NCI-H226 (cell line): ENCODE results near the gene SLC6A7.
"Not testable (repeated sequence)": the region's sequence is repeated elsewhere in the genome, so short reads cannot be mapped to it uniquely, and the experiment has no call there.

ENCODE experiments used
- DNase-seq: peaks from one replicate; pipeline ENCODE4 v3.0.0-alpha.2; 2015

The SLC6A7 gene

DNA sequence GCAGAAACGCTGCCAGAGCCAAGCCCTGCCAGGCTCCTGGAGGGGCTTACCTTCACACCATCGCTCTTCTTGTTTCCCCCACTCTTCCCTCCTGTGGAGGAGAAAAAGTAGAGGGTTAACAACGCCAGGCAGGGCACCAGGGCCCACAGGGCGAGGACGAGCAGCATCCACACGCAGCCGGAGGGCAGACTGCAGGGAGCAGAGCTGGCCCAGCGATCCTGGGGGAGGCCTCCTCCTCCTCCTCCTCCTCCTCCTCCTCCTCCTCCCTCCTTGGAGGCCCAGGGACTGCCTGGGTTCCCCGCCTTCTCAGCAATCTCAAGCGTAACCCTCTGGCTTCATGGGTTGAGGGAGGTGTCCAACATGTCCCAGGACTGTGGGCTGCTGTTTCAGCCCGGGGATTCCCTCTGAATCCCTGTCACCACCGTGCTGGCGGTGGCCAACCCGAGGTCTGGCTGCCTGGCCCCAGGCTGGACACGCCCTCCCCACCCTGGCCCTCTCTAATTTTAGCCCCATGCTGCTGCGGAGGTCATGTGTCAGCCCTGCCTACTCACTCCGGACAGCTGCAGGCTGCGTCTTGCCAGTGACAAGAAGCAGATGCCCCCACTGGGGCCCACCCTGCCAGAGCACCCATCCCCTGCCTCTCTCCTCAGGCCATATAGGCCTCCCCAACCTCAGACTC lies 55.4 kb downstream of the SLC6A7 start:
- no peak for DNase-seq

DNA sequence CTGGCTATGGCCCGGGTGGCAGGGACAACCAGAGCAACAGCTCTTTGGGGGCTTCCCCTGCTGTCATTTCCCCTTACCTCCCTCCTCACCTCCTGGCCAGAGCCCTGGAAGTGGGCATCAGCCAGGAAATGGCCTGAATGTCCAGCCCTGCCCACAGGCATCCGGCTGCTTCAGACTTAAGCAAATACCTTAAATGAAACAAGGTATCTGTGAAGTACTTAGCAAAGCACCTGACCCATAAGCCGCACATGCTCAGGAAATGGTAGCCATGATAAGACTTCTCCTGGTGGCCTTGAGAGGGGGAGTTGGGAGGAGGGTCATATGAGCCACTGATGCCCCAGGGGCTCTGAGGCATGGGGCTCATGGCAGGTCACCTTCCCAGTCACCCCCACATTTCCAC lies 55.9 kb downstream of the SLC6A7 start:
- DNase-seq: no peak

DNA sequence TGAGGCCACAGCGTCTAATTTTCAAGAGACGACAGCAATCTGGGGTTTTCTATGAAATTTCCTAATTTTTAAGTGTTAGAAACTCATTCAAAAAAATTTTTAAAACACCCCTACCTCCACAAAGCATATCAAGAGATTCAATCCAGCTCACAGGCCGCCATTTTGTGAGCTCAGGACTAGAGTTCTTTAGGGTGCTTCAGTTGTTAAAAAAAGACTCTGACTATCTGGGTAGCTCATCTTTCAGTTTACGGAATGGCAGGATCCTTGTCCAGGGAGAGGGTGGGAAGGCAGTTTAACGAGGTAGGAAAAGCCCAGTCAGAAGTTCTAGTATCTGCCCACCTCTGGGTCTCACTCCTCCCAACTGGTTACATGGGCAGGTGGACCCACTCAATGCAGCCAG lies 56.6 kb downstream of the SLC6A7 start:
- DNase-seq: no peak

DNA sequence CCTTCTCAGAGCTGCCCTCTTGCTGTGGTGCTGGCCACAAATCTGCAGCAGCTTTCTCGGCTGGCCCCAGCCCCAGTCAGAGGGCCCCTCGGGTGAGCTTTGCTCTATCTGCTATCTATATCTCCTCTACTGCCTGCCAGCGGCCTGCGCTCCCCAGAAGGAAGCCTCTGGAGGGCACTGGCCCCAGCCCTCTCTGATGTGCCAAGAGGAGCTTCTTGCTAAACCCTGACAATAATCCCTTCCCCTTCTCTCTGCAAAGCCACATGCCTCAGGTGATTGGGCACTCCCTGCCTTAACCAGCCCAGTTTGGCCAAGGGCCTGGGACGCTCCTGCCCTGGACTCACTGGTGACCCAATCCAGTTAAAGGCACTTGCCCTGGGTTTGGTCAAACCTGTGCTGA lies 57.0 kb downstream of the SLC6A7 start:
- no peak for DNase-seq

DNA sequence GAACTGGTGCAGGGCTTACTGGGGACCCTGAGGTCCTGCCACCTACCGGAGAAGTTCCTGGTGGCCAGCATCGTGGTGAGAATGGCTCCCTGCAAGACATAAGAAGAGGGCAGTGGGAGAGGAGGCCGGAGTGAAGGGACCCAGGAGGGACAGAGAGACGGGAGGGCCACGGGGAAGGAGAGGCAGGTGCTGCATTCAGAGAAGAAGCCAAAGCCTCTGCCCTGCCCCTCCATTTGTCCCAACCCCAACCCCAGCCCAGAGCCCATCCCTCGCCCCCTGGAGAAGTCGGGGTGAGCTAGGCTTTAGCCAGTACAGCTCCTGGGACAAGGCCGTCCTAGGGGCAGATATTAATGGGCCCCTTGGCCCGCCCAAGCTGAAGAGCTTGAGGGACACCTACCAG lies 57.9 kb downstream of the SLC6A7 start:
- DNase-seq: no peak

DNA sequence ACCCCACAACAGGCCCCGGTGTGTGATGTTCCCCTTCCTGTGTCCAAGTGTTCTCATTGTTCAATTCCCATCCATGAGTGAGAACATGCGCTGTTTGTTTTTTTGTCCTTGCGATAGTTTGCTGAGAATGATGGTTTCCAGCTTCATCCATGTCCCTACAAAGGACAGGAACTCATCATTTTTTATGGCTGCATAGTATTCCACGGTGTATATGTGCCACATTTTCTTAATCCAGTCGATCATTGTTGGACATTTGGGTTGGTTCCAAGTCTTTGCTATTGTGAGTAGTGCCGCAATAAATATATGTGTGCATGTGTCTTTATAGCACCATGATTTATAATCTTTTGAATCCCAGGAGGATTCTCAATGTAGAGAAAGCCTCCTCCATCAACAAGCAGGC lies 58.6 kb downstream of the SLC6A7 start:
- DNase-seq: not testable (repeated sequence)

DNA sequence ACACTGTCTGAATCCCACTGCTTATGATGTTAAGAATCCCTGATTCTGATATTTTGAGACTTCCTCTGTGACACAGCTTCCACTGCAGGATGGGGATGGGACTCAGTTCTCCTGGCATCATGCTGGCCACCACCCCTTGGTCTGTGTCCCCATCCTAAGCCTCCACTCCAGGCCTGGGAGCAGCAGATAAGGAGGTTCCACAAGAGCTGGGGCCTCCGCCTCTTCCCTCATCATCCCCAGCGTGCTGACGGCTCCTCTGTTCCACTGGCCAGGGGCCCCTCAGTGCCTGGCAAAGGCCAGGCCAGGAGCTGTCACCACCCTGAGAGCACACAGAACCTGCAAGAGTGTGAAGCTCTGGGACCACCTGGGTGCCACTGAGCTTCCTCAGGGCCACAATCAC lies 59.1 kb downstream of the SLC6A7 start:
- DNase-seq: no peak

DNA sequence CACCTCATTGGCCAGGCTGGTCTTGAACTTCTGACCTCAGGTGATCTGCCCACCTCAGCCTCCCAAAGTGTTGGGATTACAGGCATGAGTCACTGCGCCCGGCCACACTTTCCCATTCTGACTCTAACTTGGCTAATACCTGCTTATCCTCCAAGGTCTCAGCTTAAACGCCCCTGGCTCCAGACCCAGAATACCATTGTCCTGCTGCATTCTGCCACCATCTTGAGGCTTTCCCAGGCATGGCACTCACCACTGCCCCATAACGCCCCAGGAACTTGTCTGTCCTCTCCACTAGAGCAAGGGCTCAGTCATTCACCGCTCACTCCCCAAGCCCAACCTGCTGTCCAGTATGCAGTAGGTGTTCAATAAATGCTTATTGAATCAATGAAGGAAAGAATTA lies 59.9 kb downstream of the SLC6A7 start:
- DNase-seq: no peak

DNA sequence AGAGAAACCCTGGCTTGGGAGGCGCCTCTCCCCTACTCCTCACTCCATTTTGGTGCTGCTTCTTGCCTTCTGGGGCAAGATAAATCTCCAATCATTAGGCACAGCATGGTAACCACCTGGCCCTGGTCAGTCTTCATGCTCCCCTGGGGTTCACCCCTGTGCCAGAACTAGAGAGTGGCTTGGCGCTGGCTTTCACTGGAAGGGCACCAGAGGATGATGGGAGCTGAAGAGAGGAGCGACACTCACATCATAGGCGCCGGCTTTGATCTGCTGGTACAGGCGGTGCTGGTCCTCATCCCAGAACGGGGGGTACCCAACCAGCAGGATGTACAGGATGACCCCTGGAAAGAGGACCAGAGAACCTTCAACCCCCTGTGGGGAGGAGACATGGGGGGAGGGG lies 61.6 kb downstream of the SLC6A7 start:
- DNase-seq: no peak

DNA sequence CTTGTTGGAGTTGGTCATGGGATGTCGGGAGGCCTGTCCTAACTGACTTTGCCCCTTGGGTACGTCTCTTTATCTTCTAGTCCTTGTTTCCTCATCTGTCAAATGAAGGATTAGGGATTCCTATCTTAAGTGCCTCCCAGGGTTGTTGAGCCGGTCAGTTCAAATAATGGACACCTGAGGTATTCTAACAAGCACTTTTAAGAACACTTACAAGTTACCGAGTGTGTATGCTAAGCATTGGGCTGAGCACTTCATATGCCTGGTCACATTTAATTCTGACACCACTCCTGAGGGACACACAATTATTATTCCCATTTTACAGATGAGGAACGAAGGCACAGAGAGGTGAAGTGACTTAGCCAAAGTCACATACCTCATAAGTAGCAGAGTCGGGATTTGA lies 62.6 kb downstream of the SLC6A7 start:
- DNase-seq: no peak

DNA sequence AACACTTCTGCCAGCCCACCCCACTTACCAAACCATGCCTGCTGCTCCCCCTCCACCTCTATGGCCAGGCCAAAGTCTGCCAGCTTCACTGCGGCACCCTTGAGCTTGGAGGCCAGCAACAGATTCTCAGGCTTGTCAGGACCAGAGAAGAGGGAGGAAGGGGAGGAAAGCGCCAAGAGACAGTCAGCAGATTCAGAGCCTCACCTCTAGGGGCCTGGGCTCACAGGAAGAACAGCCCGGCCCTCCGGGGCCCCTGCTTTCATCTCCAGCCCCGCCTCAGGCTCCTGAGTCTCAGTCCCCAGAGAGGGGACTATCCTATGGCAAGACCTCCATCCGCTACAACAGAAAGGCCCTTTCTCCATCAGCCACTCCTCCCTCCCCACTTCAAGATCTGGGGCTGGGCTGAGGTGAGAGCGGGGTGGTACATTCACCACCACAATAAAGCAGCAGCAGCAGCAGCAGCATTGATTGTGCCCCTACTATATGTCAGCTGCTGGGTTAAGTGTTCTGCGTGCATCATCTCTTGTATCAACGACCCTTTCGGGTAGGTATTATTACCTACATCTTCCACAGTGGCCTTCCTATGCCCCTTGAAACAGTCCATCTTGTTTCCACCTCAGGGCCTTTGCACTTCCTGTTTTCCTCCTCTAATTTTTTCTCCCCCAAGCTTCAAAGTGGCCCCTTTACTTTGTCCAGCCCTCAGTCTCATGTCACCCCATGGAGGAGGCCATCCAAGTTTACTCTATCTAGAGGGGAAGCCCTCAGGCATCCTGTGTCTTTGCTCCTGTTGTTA lies 63.8 kb downstream of the SLC6A7 start:
- DNase-seq: no peak

DNA sequence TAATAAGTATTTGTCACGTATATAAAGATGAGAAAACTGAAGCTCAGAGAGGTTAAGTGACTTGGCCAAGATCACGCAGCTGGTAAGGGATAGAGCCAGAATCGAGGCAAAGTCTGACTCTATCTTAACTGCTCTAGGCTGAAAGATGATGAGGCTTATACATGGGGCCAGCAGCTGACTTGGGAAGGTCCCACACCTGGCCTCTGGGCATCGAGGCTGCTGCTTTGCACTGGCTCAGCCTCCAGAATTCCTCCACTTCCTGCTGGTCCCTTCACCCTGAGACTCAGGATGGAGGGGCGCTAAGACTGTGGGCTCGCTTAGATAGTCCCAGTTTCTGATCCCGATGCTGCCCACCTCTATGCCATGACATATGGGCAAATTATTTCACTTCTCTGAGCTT lies 64.5 kb downstream of the SLC6A7 start:
- no peak for DNase-seq

DNA sequence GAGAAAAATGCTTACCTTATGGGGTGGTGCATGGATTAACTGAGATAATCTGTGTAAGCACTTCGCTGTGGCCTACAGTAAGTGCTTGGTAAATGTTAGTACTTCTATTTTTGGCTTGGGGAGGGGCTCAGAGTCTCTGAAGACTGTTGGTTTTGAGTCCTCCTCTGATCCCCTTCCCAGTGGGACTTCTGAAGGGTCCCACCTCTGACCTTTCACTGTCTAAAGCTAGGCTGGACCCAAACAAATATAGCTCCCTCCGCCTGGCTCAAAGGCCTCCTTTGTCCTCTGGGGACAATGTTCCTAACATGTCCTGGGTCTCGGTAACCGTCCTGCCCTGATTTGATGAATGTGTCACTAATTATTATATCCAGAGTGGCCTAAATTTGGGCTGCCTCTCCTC lies 64.9 kb downstream of the SLC6A7 start:
- no peak for DNase-seq

DNA sequence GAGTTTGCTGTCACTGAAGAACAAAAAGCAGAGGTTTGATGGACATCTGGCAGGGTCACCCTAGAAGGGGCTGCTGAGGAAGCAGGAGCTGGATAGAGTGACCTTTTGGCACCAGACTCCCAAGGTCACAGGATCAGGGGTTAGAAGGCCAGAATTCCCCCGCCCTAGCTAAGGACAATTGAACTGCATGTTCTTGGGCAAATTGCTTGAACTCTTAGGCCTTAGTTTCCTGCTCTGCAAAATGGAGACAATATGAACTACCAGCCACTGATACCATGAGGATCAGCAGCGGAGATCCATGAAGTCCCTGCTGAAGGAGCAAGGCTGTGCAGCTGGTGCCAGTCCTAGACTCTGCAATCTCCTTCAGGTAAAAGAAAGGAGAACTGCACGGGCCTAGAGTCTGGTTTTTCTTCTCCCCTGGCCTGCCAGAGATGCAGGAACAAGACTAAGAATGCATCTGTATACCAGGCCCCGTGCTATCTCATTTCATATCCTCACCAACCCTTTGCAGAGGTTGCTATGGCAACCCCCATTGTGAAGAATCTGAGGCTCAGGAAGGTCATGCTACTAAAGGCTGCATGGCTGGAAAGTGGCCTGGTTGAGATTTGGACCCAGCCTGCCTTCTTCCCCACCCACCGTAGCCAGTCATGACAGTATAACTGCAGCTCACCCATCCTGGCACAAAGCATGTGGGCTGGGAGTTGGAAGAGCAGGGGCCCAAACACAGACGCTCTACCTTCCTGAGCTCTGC lies 66.0 kb downstream of the SLC6A7 start:
- no peak for DNase-seq

DNA sequence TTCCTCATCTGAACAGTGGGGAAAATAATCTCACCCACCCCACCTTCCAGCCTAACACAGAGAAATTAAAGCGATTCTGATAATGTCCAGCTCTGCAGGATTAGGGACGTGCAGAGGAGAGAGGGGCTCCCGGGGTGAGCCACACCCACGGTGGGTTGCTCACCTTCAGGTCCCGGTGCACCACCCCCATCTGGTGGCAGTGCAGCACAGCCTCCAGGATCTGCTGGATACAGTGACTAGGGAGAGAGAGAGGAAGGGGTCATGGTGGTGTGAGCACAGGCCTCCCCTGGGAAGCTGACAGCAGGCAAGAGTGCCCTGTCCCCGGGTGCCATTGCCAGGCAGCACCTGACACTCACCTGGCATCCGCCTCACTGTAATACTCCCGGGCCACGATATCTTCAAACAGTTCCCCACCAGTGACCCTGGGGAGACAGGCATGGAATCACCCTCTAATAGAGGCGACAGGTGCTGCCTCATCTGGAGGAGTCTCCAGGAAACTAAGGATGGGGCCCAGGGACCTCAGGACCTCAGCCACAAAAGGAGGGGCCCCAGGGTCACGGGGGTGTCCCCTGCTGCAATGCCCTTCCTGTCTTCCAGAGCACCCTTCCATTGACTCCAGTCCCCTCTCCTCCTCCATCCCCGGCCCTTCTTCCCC lies 66.7 kb downstream of the SLC6A7 start:
- no peak for DNase-seq

DNA sequence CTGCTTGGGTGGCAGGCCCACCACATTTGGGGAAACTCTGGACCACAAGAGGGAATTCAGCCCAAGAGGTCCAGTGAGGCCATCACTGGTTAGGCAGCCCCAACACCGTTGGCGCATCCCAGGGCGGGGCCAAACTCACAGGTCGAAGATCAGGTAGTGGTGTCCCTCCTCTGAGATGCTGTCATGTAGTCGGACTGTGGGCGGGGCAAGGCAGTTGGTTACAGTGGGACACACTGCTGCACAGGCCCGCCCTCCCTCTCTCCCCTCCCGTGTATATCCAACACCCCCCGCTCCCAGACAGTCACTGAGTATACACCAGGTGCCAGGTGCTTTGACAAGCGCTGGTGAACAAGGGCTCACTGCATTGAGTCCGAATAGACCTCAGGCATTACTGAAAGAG lies 67.6 kb downstream of the SLC6A7 start:
- DNase-seq: no peak

DNA sequence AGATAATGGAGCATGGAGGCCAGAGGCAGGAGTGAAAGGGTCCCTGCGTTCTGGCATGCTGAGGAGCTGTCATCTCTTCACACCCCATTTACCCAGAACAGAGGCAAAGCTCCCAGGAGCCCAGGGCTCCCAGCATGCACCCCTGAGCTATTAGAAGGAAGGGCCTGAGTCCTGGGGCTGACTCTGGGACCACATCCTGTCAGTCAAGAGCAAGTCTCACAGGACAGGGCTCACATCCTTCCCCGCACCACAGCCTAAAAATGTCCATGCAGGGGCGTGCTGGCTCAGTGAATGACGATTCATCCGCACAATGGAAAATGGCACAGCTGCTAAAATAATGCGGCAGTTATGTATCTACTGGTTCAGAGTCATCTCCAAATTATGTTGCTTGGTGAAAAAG lies 68.3 kb downstream of the SLC6A7 start:
- DNase-seq: no peak
